ENCODE data around the gene ZNF384. TPM values are rescaled to one million over a fixed set of nuclear protein-coding genes. Genes with fewer than 3 reads are reported as not detected.

Gene ZNF384
- total RNA-seq, 1 donor from 2014 or later: 34.0 TPM

- no peak for DNase-seq (ENCODE audit: low read depth)
- TF ChIP-seq CTCF (IDR thresholded peaks at IDR 0.05; ENCODE audit: insufficient read depth, low read length, poor library complexity, severe bottlenecking): no peak
- Histone ChIP-seq H3K4me3 (ENCODE audit: low read depth, low read length) (no peak overlapping the region), H3K27me3 (ENCODE audit: control insufficient read depth, insufficient read depth, low read length) (peaks cover 16% of the 10 kb centered on the region), H3K36me3 (ENCODE audit: control insufficient read depth, insufficient read depth, low read length) (no peaks in the 10 kb centered on the region)
Measured at GRCh38 chr12:6696690-6697583, 7.8 kb upstream of the ZNF384 start.

GRCh38 chr12:6695313-6696045 lies 6.3 kb upstream of the ZNF384 start:
- no peak for DNase-seq (ENCODE audit: low read depth)
- TF ChIP-seq CTCF (IDR thresholded peaks at IDR 0.05; ENCODE audit: insufficient read depth, low read length, poor library complexity, severe bottlenecking): no peak
- Histone ChIP-seq H3K4me3 (ENCODE audit: low read depth, low read length) (no peak overlapping the region), H3K36me3 (ENCODE audit: control insufficient read depth, insufficient read depth, low read length) (no peaks in the 10 kb centered on the region), H3K27me3 (ENCODE audit: control insufficient read depth, insufficient read depth, low read length) (peaks cover 6% of the 10 kb centered on the region)

GRCh38 chr12:6694701-6695100 lies 5.5 kb upstream of the ZNF384 start:
- Histone ChIP-seq H3K36me3 (ENCODE audit: control insufficient read depth, insufficient read depth, low read length) (no peaks in the 10 kb centered on the region), H3K27me3 (ENCODE audit: control insufficient read depth, insufficient read depth, low read length) (peaks cover 2% of the 10 kb centered on the region), H3K4me3 (ENCODE audit: low read depth, low read length) (no peak overlapping the region)
- TF ChIP-seq CTCF (IDR thresholded peaks at IDR 0.05; ENCODE audit: insufficient read depth, low read length, poor library complexity, severe bottlenecking): no peak
- DNase-seq (ENCODE audit: low read depth): no peak

GRCh38 chr12:6693832-6694355 lies 4.7 kb upstream of the ZNF384 start:
- TF ChIP-seq CTCF (IDR thresholded peaks at IDR 0.05; ENCODE audit: insufficient read depth, low read length, poor library complexity, severe bottlenecking): no peak
- Histone ChIP-seq H3K4me3 (ENCODE audit: low read depth, low read length) (no peak overlapping the region), H3K27me3 (ENCODE audit: control insufficient read depth, insufficient read depth, low read length) (no peaks in the 10 kb centered on the region), H3K36me3 (ENCODE audit: control insufficient read depth, insufficient read depth, low read length) (no peaks in the 10 kb centered on the region)
- DNase-seq (ENCODE audit: low read depth): no peak

GRCh38 chr12:6692888-6693287 lies 3.7 kb upstream of the ZNF384 start:
- no peak for TF ChIP-seq CTCF (IDR thresholded peaks at IDR 0.05; ENCODE audit: insufficient read depth, low read length, poor library complexity, severe bottlenecking)
- DNase-seq (ENCODE audit: low read depth): no peak
- no peaks in the 10 kb centered on the region for H3K36me3 ChIP-seq (ENCODE audit: control insufficient read depth, insufficient read depth, low read length)
- no peaks in the 10 kb centered on the region for H3K27me3 ChIP-seq (ENCODE audit: control insufficient read depth, insufficient read depth, low read length)
- no peak overlapping the region for H3K4me3 ChIP-seq (ENCODE audit: low read depth, low read length)

All from kidney epithelial cell (primary cell).